HepG2 (cell line): ENCODE data around the gene AGPAT3. TPM values are rescaled to one million over a fixed set of nuclear protein-coding genes. Genes with fewer than 3 reads are reported as not detected.
A peak's percentile ranks its signal among the peaks of the same experiment; 100 is the strongest.

Source experiments
- ARNTL ChIP-seq: sonication (generic); formaldehyde crosslinking; IDR thresholded peaks from 2 replicates; pipeline ENCODE4 v1.4.0; 2020; ENCODE audit warnings: mild to moderate bottlenecking, missing genetic modification reagents
- BCLAF1 ChIP-seq: fragments of 450-650 bp; IDR thresholded peaks from 2 replicates; pipeline ENCODE4 v1.6.1; 2017; ENCODE audit warnings: mild to moderate bottlenecking
- CEBPB ChIP-seq: IDR thresholded peaks from 2 replicates; pipeline ENCODE4 v1.6.1; 2011; ENCODE audit warnings: low read depth, low read length, improper control_type of control experiment, borderline replicate concordance
- EP300 ChIP-seq, 3 experiments: sonication (generic) in 1 of 3; formaldehyde crosslinking in 1 of 3; IDR thresholded peaks; 2 replicates each; pipeline versions ENCODE4 v1.5.1 to v1.6.1; 2011 to 2020; ENCODE audit warnings: low read depth in 2 of 3, low read length in 2 of 3, borderline replicate concordance in 1 of 3, improper control_type of control experiment in 1 of 3, mild to moderate bottlenecking in 1 of 3, missing genetic modification reagents in 1 of 3, moderate library complexity in 1 of 3
- FOXA1 ChIP-seq, 2 experiments: fragments of 450-650 bp in 1 of 2; sonication (generic) in 1 of 2; formaldehyde crosslinking in 1 of 2; IDR thresholded peaks; 2 replicates each; pipeline versions ENCODE4 v1.4.0 to v1.6.1; 2016 to 2020; ENCODE audit warnings: missing genetic modification reagents in 1 of 2
- NCOR1 ChIP-seq: fragments of 200-600 bp; sonication (generic); IDR thresholded peaks from 2 replicates; pipeline ENCODE4 v1.7.0; 2017; ENCODE audit warnings: antibody characterized with exemption, low read length, borderline replicate concordance
- NR2F6 ChIP-seq, 2 experiments: IDR thresholded peaks; 2 replicates each; pipeline ENCODE4 v1.6.1; 2016; ENCODE audit warnings: antibody characterized with exemption in 1 of 2, mild to moderate bottlenecking in 1 of 2
- PATZ1 ChIP-seq: sonication (generic); formaldehyde crosslinking; IDR thresholded peaks from 2 replicates; pipeline ENCODE4 v1.4.0; 2020; ENCODE audit warnings: missing genetic modification reagents
- TIGD3 ChIP-seq: sonication (generic); formaldehyde crosslinking; IDR thresholded peaks from 2 replicates; pipeline ENCODE4 v1.5.1; 2020; ENCODE audit warnings: mild to moderate bottlenecking, missing genetic modification reagents, borderline replicate concordance
- ZFX ChIP-seq: sonication (generic); formaldehyde crosslinking; IDR thresholded peaks from 2 replicates; pipeline ENCODE4 v1.4.0; 2020; ENCODE audit warnings: mild to moderate bottlenecking, low read depth, missing genetic modification reagents, moderate library complexity
- ZNF329 ChIP-seq: sonication (generic); formaldehyde crosslinking; IDR thresholded peaks from 2 replicates; pipeline ENCODE4 v1.9.0; 2021; ENCODE audit warnings: low read depth, mild to moderate bottlenecking, missing genetic modification reagents
- ZNF687 ChIP-seq: sonication (generic); formaldehyde crosslinking; IDR thresholded peaks from 2 replicates; pipeline ENCODE4 v1.5.1; 2020; ENCODE audit warnings: mild to moderate bottlenecking, missing genetic modification reagents, moderate library complexity
- ZNF777 ChIP-seq: sonication (generic); formaldehyde crosslinking; IDR thresholded peaks from 2 replicates; pipeline ENCODE4 v1.4.0; 2020; ENCODE audit warnings: missing genetic modification reagents
- polyA plus RNA-seq, 8 experiments: library from polyadenylated mRNA; depleted of rRNA in 3 of 8; stranded (reverse) in 7 of 8; unstranded in 1 of 8; fragments of >200 nt; fragmentation: Illumina TruSeq in 4 of 8; extraction: Trizol in 4 of 8; gene quantifications; 2 replicates each; pipeline versions ENCODE4 v1.2.1 to v1.2.3, GENCODE V29; 2011 to 2016; ENCODE audit warnings: low read depth in 4 of 8, missing spikeins in 1 of 8, mixed read lengths in 1 of 8; ENCODE audit not compliant: insufficient read depth in 1 of 8
- total RNA-seq, 5 experiments: library from RNA; depleted of rRNA; stranded (reverse); fragments of >200 nt; fragmentation: Illumina TruSeq; extraction: Trizol; gene quantifications; 2 replicates each; pipeline ENCODE4 v1.2.3, GENCODE V29; 2016; ENCODE audit warnings: low read depth in 1 of 5

AGPAT3 gene
- total and polyA plus RNA-seq, 2 of the 13 experiments (the other 11 are each of a cell fraction or from before 2014, with no cell fraction given) = 32.2 to 54.4 TPM

- TF ChIP-seq EP300 (IDR thresholded peaks at IDR 0.05; ENCODE audit: low read depth in 2 of 2, low read length in 2 of 2) = 0 out of 4 replicates have a peak, but pooled peaks of 1 of the 2 experiments have one; percentile 12
- no peak for TF ChIP-seq EP300 (CRISPR knock-in tag; IDR thresholded peaks at IDR 0.05; ENCODE audit: borderline replicate concordance)
- no peak for TF ChIP-seq NR2F6 (IDR thresholded peaks at IDR 0.05)
- no peak for TF ChIP-seq NR2F6 (CRISPR knock-in tag; IDR thresholded peaks at IDR 0.05)
- TF ChIP-seq FOXA1 (IDR thresholded peaks at IDR 0.05) = no peak
- peak; percentile 68 for TF ChIP-seq FOXA1 (CRISPR knock-in tag; IDR thresholded peaks at IDR 0.05)
- TF ChIP-seq ZNF329 (CRISPR knock-in tag) = no peak
- TF ChIP-seq TIGD3 (CRISPR knock-in tag) = no peak
- 0 out of 2 replicates have a peak, but pooled peaks have one; percentile 13 for TF ChIP-seq NCOR1
- TF ChIP-seq BCLAF1 = no peak
- TF ChIP-seq ZNF687 (CRISPR knock-in tag) = peak; percentile 41; the same call in 1 of the 2 replicates
- peak; percentile 50; the same call in 1 of the 2 replicates for TF ChIP-seq CEBPB
- TF ChIP-seq ZFX = 0 out of 2 replicates have a peak, but pooled peaks have one; percentile 23
- TF ChIP-seq ARNTL = no peak
- no peak for TF ChIP-seq ZNF777
- no peak for TF ChIP-seq PATZ1 (CRISPR knock-in tag)
Observed at GRCh38 chr21:43884861-43885417, 19.9 kb downstream of the AGPAT3 start (continued).
